ENCODE results near the gene TUB.

The TUB gene

DNA sequence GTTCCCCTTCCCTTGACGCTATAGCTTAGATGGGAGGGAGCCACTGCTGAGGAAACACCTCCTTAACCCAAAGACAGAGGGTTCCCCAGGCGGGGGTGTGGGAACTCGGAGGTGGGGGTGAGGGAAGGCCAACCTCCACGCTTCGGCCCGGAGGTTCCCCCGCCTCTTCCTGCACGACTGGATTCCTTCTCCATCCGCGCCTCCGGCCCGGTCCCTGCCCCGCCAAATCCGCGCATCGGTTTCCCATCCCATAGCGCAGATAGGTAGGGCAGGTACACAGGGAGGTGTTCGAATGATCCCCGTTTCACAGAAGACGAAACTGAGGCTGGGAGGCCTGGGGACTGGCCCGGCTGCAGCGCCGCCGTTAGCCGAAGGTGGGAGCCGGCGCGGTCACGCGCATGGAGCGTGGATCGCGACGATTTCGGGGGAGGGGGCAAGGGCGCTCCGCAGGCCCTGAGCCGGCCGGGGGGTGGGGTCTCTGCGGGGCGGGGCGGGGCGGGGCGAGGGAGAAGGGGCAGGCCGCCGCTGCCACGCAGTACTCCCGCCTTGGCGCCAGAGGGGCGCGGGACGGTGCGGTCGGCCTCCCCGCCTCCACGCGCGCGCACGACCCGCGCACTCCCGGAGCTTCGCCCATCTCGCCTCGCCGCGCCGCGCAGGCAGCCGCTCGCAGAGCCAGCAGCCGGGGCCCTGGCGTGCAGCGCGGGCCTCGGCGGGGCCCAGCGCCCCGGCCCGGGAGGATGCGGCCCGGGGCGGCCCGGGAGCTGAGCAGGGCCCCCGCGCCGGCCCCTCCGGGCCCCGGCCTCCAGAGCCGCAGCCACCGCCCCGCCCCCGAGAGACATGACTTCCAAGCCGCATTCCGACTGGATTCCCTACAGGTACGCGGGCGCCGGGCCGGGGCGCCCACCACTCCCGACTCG, at the start of gene TUB:
Gene TUB, plus strand, starts transcription at position 538 of the 917 bp plus-strand sequence. Its CDS starts 300 bp downstream, at position 838.
- peak; percentile 81 for DNase-seq

DNA sequence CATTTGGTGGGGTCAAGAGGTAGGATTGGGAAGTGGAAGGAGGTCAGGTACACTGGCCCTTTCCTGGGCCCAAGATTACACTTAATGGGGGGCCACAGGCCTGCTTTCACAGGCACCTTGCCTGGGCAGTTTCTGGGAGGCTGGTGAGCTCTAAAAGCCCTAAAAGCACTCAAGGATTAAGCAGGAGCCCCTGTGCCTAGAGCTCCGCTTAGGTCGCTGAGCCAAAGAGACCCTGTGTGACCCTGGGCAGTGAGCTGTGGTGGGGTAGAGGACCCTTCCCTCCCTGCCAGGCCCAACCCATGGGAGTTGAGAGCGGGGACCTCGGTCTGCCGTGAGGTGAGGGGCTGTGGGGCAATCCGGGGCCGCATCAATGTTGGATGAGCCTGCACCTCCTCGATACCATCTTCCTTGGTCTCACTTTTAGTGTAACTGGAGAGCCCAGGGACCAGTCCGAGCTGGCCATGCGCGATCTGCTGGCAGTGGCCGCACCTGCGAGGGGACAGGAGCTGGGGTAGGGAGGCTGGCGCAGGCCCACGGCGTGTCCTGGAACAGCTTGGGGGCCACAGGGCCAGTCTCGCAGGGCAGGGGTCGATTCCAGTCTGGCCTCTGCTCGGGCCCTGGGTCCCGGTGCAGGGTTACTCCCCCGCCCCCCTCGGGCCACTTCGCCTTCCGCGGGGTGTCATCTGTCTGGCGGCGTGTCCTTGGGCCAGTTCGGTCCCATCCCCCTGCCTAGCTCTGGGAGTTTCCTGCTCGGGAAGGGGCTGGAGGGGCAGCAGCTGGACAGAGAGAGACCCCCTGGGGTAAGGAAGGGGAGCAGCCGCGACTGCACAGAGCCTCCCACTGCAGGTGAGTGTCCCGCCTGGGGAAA, 49.5 kb upstream of the TUB start:
- DNase-seq, result no peak

DNA sequence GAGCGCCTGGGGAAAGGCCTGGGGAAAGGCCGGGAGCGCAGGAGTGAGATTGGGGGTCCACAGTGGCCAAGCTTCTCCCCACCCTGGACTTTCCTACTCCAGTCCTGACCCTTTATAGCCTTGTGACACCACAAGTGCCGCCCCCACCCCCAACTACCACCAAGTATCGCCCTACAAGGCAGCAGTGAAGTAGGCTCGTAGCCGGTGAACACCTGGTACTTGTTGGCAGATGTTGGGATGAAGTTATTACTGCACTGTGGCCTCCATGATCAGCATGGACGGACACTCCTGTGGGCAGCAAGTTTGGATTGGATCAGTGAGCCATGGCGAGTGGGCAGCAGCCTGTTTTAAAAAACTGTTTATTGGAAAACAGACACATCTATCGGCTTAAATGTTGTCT, 48.9 kb upstream of the TUB start:
- no peak for DNase-seq

DNA sequence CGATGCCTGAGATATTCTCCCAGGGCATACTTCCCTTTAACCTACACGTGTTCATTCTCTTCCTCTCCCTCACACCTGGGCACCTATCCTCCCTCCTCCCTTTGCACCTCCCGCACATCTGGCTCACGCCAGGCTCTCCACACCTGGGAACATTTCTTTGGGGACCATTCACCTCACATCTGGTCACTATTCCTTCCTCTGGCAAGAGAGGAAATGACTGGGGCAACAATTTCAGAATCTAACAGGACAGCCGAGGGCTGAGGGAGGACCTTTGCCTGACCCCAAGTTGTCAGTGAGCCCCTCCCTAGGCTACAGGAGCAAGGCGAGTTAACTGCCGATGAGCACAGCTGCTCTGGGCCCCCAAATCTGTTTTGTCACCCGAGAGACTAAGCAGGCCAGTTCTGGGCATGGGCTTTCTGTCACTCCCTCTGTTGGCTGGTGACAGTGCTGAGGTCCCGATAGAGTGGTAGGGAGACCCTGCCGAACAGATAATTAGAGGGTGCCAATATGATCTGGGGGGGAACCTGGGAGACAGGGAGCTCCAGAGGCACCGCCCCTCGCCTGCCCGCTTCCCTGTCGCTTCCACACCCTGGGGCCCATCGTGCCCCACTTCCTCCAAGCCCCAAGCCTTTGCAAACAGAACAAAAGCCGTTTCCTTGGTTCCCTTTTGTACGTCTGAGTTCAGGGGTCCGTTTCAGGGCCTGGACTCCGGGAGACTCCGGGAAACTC, 48.3 kb upstream of the TUB start:
- DNase-seq, result no peak

- peak; percentile 79 for DNase-seq
Observed at GRCh38 chr11:8033305-8034105, 47.5 kb upstream of the TUB start.

- DNase-seq, result no peak
Observed at GRCh38 chr11:8034106-8034585, 46.9 kb upstream of the TUB start.

DNA sequence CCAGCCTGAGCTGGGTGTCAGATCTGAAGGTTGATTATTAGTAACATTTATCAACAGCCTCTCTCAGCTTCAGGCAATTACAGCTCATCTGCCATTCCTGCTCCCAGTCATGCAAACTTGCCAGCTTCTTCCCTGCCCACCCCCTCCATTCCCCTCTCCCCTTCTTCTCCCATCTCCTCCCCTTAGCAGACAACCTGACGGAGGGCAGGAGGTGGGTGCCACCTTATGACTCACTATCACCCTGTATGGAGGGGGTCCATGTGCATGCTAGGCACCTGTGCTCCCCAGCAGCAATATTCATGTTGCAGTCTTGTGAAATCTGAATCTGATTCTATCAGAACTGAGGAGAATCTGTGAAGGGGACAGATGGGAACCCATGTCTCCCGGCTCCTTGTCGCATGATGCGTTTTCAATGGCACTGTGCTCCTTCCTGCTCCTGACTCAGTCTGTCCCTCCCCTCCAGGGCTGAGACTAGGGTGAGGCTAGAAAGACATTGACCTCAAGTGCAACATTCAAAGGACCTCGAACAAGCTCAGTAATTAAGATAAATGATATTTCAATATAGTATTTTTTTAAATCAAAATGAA, 46.3 kb upstream of the TUB start:
- DNase-seq, result peak; percentile 30

DNA sequence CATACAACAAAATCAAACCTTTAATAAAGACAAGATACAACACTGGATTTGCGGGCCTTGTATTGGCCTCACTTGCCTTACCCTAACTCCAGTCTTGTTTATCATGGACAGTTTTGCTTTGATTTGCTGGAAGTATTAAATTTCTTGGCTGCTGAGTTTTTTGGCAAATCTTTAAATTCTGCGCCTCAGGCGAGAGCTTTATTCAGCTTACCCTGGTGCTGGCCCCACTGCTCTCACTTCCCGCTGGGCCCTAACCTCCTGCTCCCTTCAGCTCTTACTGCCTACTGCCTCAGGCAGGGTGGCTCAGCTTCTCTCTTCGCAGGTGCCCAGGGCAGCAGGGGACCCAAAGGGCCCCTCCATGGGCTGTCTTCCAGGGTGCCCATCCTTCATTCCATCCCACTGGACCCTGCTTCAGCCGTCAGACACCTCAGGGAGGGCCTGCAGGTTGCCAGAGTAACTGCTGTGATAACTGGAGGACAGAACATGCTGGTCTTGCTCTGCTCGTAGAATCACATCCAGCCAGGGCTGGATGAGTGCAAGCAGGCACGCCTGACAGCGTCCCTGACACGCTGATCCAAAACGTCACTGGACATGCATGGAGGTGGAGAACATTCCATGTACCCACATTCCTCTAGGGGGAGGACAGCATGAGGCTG, 45.7 kb upstream of the TUB start:
- DNase-seq, result no peak

DNA sequence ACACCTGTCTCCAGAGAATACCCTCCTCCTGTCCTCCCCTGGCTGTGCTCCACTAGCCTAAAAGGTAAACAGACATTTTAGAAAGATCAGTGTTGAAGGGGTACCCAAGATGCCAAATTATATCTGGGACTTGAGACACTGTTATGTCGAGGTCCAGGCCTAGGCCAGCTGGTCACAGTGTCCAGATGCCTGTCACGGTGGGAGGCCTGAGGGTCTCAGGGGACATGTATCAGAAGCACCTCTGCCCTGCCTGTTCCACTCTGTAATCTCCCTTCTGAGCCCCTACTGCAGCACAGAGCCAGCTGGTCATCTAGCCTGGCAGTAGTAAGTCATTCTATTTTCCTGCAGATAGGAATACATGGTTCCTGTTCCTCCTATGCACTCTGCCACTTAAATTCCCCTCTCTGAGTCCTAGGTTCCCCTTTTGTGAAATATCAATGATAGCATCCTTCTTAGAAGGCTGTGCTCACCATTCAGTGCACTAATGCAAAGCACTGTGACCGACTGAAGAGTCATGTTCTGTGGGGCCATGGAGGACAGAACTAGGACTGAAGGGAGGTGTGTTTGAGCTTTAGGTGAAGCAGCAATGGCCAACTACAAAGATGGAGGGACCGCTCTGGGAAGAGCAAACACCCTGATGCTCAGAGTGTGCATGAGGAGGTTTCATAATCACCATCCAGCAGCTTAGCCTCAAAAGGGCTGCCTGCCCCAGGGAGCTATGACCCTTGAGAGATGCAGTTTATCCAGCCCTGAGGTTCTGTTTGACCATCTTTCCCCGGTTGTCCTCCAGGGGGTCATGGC, 44.8 kb upstream of the TUB start:
- DNase-seq, result no peak

GRCh38 chr11:8036986-8037385, 44.0 kb upstream of the TUB start:
- DNase-seq, result no peak

- DNase-seq, result peak; percentile 50
Observed at GRCh38 chr11:8038393-8038792, 42.6 kb upstream of the TUB start.

DNA sequence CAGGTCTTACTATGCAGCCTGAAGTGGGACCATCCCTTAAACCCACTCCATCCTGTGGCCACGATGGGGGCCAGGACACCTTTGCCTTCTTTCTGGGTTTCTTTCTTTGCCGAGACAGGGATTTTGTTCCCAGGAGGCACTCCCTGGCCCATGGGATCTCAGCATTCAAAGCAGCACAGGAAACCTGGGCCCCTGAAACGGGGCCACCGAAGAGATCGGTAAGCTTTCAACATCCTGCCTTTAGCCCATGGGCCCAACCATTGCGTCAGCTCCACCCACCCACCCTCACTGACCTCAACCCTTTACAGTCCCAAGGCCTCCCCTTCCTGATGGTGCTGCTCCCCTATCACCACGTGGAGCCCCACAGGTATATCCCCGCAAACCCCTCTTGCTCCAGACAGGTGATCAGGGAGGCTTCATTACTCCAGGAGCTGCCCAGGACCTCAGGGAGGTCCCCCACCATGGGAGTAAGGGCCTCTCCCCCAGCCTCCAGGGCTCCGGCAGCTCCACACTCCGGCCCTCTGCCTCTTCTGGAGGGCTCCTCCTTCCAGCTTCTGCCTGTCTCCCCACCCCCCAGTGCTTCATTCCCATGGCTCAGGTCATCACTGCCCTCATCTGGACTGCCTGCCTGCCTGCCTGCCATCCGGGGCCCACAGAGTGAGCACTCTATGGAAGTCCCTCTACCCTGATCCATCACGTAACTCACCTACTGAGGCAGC, 42.0 kb upstream of the TUB start:
- no peak for DNase-seq

GRCh38 chr11:8039530-8040260, 41.3 kb upstream of the TUB start:
- DNase-seq, result no peak

DNA sequence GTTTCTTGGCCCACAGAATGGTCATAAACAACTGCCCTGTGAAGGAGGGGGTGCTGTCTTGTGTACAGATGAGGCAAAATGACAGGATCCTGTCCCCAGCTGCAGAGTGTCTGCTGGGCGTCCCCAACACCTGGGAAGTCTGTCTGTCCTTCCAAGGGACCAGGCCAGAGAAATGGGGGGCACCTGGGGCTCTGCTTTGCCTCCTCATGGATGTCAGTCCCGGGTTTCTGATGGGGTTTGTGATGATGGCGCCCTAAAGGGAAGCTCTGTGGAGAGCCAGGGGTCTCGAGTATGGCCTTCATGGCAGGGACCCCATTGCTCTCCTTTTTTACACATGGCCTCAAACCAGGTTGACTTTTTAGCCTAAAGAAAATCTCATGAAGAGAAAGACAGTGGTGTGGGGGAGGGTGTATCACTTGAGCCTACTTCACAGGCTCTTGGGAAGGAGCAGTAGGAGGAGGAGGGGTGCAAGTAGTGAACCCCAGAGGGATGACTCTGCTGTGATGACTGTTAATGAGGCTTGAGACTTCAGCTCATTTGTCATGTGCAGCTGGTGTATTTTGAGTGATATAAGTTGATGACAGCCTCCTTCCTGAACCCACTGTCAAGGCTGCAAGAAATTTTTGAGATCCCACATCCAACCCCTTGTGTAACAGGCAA, 40.6 kb upstream of the TUB start:
- no peak for DNase-seq

DNA sequence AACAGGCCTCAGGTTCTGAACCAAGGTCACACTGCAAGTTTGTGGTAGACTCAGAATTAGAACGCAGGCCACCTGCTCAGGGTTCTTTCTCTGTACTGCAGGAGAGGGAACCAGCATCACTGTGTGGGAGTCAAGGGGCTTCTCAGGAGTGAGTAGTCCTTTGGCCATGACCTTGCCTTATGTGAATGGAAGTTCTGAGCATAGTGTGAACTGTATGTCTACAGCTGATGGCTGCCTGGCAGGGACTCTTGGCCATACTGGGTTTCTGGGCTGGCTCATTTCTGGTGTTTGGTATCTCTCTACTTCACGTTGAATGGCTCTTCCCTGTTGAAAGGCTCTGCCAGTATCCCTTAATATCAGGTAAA, 40.1 kb upstream of the TUB start:
- DNase-seq, result no peak

GRCh38 chr11:8041576-8041975, 39.4 kb upstream of the TUB start:
- no peak for DNase-seq

GRCh38 chr11:8043756-8044155, 37.3 kb upstream of the TUB start:
- no peak for DNase-seq

- no peak for DNase-seq
Observed at GRCh38 chr11:8045839-8046238, 35.2 kb upstream of the TUB start.
